Nephron progenitor cell (in vitro differentiated cells): Measurements from ENCODE around the gene MICAL1.

Experiments used
- DNase-seq: peaks from one replicate; pipeline ENCODE4 v3.0.0; 2021
- H3K27ac Mint-ChIP-seq: 2 replicates; pipeline ENCODE4 v1.8.0; 2021; ENCODE audit warnings: mild to moderate bottlenecking, moderate library complexity, mixed read lengths
- H3K27me3 Mint-ChIP-seq: 2 replicates; pipeline ENCODE4 v1.8.0; 2021; ENCODE audit warnings: mild to moderate bottlenecking, low read depth, mixed read lengths; ENCODE audit not compliant: poor library complexity
- H3K36me3 Mint-ChIP-seq: 2 replicates; pipeline ENCODE4 v1.8.0; 2021; ENCODE audit warnings: low read depth, mixed read lengths
- H3K4me1 Mint-ChIP-seq: 2 replicates; pipeline ENCODE4 v1.8.0; 2021; ENCODE audit warnings: mixed read lengths
- H3K4me3 Mint-ChIP-seq: 2 replicates; pipeline ENCODE4 v1.8.0; 2021; ENCODE audit warnings: mild to moderate bottlenecking, moderate library complexity, mixed read lengths
- H3K9me3 Mint-ChIP-seq: 2 replicates; pipeline ENCODE4 v1.8.0; 2021; ENCODE audit warnings: mild to moderate bottlenecking, moderate library complexity, mixed read lengths
- CTCF ChIP-seq: fragments of 200-600 bp; sonication (generic); IDR thresholded peaks from 2 replicates; pipeline ENCODE4 v1.5.0; 2021; ENCODE audit warnings: antibody characterized with exemption

The MICAL1 gene

GRCh38 chr6:109450801-109451200 lies 4.8 kb downstream of the MICAL1 start:
- no peak for DNase-seq
- TF ChIP-seq CTCF: no peak
- no peak overlapping the region for H3K27ac Mint-ChIP-seq
- no peak overlapping the region for H3K4me3 Mint-ChIP-seq
- no peaks in the 10 kb centered on the region for H3K27me3 Mint-ChIP-seq
- H3K36me3 Mint-ChIP-seq: peaks cover 9% of the 10 kb centered on the region
- peaks cover 11% of the 10 kb centered on the region for H3K4me1 Mint-ChIP-seq
- no peaks in the 10 kb centered on the region for H3K9me3 Mint-ChIP-seq

GRCh38 chr6:109449795-109450673 lies 5.5 kb downstream of the MICAL1 start:
- H3K36me3 Mint-ChIP-seq: peaks cover 15% of the 10 kb centered on the region
- no peak for DNase-seq
- peaks cover 11% of the 10 kb centered on the region for H3K4me1 Mint-ChIP-seq
- no peak for TF ChIP-seq CTCF
- no peaks in the 10 kb centered on the region for H3K9me3 Mint-ChIP-seq
- peaks cover 2% of the 10 kb centered on the region for H3K27me3 Mint-ChIP-seq
- peak overlapping the region; percentile 54 for H3K27ac Mint-ChIP-seq
- no peak overlapping the region for H3K4me3 Mint-ChIP-seq

DNA sequence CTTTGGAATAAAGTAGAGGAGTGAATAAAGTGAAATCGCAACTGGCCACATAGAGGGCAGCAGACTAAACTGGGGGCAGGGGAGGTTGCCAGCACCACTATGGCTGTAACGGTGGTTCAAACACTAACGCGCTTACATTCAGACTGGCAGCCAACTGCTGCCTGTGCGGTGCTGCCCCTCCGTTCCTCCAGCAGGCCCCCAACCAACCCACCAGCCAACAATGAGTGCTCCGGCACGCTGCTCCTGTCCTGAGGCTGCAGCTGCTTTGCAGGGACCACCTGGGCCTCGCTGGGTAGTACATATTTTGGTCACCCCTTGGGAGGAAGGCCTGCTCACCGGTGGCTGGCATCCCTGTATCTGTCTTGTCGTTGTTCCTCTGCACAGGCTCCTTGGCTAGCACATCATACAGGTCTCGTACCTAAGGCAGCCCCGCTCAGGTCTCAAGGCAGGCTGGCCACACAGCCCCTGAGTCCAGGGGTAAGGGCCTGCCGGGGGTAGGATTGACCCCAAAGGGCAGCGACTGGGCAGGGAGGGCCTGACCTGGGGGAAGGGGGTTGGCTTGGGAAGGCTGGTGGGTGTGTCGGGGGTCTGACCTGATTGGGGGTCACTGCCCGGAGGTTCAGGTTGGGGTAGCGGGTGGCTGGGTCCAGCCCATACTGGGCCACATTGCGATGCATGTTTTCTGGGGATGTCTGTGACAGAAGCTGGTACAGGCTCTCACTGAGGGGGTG lies 6.3 kb downstream of the MICAL1 start:
- H3K4me3 Mint-ChIP-seq: no peak overlapping the region
- no peak for DNase-seq
- H3K4me1 Mint-ChIP-seq: peaks cover 6% of the 10 kb centered on the region
- H3K36me3 Mint-ChIP-seq: peaks cover 15% of the 10 kb centered on the region
- peaks cover 2% of the 10 kb centered on the region for H3K27me3 Mint-ChIP-seq
- no peaks in the 10 kb centered on the region for H3K9me3 Mint-ChIP-seq
- no peak overlapping the region for H3K27ac Mint-ChIP-seq
- no peak for TF ChIP-seq CTCF

DNA sequence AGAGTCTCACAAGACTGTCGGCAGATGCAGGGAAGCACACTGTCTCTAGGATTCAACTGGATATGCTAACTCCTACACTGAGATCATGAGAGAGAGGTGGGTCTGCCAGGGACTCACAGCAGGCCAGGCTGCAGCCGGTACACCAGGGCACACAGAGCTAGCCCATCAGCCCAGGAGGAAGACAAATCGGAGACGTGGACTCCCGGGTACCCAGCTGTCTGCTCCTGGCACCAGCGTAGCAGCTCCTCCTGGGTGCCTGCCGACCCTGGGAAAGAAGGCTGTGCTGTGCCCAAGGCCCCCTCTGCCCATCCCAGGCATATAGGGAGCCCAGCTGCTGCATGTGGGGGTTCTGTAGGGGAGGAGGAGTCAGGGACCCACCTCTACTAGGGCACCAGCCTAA lies 7.0 kb downstream of the MICAL1 start:
- TF ChIP-seq CTCF: no peak
- no peaks in the 10 kb centered on the region for H3K9me3 Mint-ChIP-seq
- no peaks in the 10 kb centered on the region for H3K4me1 Mint-ChIP-seq
- H3K4me3 Mint-ChIP-seq: no peak overlapping the region
- H3K27me3 Mint-ChIP-seq: peaks cover 2% of the 10 kb centered on the region
- H3K36me3 Mint-ChIP-seq: peaks cover 15% of the 10 kb centered on the region
- no peak for DNase-seq
- peak overlapping the region; percentile 90 for H3K27ac Mint-ChIP-seq

- H3K27me3 Mint-ChIP-seq: peaks cover 2% of the 10 kb centered on the region
- no peak overlapping the region for H3K4me3 Mint-ChIP-seq
- no peak for TF ChIP-seq CTCF
- H3K27ac Mint-ChIP-seq: peak overlapping the region; percentile 90
- H3K4me1 Mint-ChIP-seq: no peaks in the 10 kb centered on the region
- no peak for DNase-seq
- H3K36me3 Mint-ChIP-seq: peaks cover 20% of the 10 kb centered on the region
- no peaks in the 10 kb centered on the region for H3K9me3 Mint-ChIP-seq
Measured at GRCh38 chr6:109447878-109448555, 7.6 kb downstream of the MICAL1 start.
